HT1080 (cell line): ENCODE data around the gene SUSD6. TPM values are rescaled to one million over a fixed set of nuclear protein-coding genes. Genes with fewer than 3 reads are reported as not detected.
"Not testable (repeated sequence)": the region's sequence is repeated elsewhere in the genome, so short reads cannot be mapped to it uniquely, and the experiment has no call there.

Source experiments
- DNase-seq: peaks from one replicate; pipeline ENCODE4 v3.0.0-alpha.2; 2015; ENCODE audit warnings: low read depth
- total RNA-seq: library from RNA; depleted of rRNA; stranded (reverse); fragments of >200 nt; shearing (Covaris generic); gene quantifications from 2 replicates; pipeline ENCODE4 v1.2.3, GENCODE V29; 2014

SUSD6 gene
- total RNA-seq, 1 experiment from 2014 or later, result 4.3 TPM

DNA sequence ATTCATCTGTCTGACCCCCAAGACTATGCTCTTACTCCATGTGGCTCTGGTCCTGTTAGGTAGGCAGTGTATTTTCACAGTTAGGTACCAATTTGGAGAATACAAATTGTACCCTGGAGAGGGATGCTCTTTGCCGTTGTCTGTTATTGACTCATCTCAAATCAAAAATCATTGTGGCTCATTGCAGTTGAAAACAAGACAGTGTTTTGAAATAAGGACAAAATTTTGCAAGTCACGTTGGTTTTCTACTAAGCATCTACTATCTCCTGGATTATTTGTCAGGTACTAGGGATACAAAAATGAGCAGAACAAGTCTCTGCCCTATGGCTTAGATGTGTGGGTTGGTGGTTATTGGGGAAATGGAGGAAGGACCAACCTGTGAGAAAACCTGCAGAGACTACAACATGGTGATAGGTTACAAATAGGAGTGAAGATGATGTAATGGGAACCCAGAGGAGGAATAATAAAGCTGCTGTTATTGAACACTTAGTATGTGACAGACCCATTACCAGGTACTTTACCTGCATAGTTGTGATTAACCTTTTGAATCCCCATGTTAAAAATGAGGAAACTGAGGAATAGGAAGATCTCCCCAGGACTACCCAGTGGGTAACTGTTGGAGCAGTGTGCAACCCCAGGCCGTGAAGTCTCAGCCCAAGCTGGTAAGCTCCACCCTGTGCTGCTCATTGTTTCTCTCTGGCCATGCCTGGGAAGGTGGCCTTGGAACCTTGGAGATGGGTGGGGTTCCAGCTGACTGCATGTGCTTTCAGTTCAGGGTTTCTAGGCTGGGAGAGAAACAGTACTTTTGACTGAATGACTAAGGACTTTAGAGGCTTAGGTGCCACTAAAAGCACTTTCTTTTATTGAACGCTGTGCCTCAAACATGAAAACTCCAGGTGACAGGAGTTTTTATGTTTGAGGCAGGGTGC lies 82.7 kb downstream of the SUSD6 start:
- no peak for DNase-seq

- peak; percentile 52 for DNase-seq
Measured at GRCh38 chr14:69694730-69695281, 83.4 kb downstream of the SUSD6 start.

DNA sequence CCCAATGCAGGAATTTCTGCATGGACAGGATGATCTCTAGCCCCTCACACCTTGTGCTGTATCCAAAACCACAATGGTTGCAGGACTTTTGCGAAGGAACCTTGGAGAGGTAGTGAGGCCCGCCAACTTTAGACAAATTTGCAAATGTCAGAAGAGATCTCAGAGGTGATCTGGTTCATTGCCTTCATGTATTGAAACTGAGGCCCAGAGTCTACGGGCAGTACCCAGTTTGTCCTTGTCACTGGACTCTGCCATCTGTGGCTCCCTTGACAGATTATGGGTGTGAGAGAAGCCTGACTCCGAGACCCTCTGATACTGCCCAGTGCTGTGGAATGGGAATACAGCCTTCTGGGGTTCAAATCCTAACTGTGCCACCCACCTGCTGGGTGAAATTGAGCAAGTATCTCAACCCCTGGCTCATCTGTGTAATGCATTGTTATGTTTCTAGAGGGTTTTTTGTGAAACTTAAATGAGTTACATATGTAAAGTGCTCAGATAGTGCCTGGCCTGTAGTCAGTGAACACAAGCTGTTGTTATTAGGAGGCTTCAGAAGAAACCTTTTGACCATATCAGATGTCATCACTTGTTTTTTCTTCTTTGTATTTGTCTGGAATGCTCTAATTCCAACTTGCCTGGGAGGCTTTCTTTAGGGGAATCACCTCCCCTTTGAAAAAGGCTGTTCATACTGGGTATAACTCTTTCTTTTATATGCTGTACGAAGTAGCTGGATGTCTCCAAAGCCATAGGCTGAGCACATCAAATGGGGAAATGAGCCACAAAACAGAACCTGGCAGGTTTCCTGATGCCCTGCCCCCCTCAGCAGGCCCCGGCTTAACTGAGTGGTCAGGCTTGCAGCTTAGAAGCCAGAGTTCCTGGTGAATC lies 84.2 kb downstream of the SUSD6 start:
- peak; percentile 27 for DNase-seq

- DNase-seq, result no peak
Measured at GRCh38 chr14:69696204-69696527, 84.8 kb downstream of the SUSD6 start.

DNA sequence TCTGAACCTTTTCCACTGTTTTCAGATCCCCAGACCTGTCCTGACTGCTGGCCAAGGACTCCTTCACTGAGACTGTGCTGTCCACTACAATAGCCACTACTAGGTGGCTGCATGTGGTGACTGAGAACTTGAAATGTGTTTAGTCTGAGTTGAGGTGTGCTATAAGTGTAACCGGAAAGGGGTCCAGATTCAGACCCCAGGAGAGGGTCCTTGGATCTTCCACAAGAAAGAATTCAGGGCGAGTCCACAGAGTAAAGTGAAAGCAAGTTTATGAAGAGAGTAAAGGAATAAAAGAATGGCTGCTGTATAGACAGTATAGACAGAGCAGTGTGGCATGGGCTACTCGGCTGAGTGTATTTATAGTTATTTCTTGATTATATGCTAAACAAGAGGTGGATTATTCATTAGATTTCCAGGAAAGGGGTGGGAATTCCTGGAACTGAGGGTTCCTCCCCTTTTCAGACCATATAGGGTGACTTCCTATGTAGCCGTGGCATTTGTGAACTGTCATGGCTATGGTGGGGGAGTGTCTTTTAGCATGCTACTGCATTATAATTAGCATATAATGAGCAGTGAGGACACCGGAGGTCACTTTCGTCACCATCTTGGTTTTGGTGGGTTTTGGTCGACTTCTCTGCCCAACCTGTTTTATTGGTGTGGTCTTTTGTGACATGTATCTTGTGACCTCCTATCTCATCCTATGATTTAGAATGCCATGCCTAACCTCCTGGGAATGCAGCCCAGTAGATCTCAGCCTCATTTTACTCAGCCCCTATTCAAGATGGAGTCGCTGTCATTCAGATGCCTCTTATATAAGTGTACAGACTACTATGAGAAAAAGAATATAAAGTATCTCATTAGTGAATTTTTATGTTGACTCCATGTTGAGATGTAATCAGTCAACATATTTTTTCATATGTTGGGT lies 85.5 kb downstream of the SUSD6 start:
- DNase-seq, result no peak

DNA sequence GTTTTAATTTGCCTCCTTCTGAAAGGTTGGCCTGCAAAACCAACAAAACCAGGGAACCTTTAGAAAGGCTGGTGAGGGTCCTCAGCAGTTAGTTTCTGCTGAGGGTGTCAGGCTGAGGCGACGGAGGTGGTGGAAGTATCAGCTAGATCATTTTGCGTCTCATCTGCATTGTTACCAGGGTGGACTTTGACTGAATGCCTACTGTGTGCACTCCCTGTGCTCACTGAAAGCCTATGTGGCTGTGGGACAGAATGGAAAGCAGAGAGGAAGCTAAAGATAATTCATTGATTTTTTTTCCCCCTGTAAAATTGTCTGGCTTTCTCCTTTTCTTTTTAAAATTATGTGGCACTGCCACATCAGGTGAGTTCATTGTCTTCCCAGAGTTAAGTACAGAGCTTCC lies 87.2 kb downstream of the SUSD6 start:
- no peak for DNase-seq

GRCh38 chr14:69699243-69699642 lies 87.8 kb downstream of the SUSD6 start:
- DNase-seq, result not testable (repeated sequence)

GRCh38 chr14:69699748-69700303 lies 88.4 kb downstream of the SUSD6 start:
- no peak for DNase-seq

DNA sequence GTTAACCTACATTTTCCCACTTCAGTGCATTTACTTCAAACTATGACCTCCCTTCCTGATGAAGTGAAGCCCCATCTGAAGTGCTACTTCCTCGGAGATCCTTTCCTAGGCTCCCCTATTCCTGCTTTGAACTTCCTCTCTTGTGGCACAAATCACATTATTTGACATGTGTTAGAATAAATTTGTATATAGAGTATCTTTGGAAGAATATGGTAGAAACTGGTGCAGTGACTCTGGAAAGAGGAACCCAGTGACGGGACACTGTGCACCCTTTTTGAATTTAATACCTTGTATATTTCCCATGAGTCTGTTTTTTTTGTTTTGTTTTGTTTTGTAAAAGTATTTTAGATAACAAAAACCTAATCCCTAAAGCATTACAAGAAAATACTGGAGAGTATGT lies 89.2 kb downstream of the SUSD6 start:
- DNase-seq, result no peak

DNA sequence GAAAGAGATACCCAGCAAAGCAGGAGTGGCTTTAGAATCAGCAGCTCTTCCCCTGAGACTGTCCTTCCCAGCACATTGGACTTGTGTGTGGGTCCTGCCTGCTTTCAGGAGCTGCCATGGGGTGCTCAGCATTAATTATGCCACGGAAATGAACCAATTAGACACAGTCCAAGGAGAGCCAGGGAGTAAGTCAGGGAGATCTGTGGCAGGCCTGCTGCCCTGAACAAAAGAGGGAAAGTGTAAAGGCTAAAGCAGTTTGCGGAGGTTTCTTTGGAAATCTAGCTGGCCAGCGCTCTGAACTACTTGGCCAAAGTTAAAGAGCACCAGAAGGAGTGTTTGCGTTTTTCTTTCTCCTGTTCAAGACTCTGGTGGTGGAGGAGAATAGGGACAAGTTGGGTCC lies 89.9 kb downstream of the SUSD6 start:
- DNase-seq, result no peak

DNA sequence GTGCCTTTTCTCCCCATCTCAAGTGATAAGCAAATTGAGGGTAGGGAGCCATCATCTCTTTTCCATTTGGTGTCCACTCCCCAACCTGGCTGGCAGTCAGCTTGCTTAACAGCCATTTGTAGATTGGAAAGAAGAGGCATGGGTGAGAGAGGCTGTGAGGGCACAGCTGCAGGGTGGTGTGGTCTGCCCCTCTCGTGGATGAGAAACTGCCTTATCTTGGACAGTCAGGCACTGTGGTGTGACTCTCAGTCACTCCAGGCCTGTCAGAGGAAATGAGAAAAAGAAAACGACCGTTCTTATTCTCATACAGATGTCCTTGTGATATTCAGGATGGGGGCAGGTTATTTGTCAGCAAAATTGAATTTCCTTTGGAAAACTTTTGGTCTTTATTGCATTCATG lies 90.5 kb downstream of the SUSD6 start:
- no peak for DNase-seq

- no peak for DNase-seq
Measured at GRCh38 chr14:69703047-69704039, 91.9 kb downstream of the SUSD6 start.

DNA sequence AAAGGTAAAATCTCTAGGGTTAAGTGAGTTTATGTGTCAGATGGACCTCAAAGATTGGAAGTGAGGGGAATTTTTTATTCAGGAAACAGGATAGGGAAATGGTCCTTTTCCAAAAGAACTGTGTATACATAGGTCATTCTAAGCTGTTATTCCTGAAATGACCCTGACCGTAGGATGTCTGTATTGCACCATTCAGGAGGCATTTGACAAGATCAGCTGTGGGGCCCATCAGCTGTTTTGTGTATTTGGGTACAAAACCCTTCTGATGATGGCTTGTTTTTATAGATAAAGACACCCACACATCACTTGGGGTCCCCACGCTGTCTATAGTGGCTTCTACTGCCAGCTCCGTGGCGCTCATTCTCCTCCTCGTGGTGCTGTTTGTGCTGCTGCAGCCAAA lies 92.9 kb downstream of the SUSD6 start:
- DNase-seq, result no peak

- DNase-seq, result no peak
Measured at GRCh38 chr14:69705706-69706105, 94.3 kb downstream of the SUSD6 start.

DNA sequence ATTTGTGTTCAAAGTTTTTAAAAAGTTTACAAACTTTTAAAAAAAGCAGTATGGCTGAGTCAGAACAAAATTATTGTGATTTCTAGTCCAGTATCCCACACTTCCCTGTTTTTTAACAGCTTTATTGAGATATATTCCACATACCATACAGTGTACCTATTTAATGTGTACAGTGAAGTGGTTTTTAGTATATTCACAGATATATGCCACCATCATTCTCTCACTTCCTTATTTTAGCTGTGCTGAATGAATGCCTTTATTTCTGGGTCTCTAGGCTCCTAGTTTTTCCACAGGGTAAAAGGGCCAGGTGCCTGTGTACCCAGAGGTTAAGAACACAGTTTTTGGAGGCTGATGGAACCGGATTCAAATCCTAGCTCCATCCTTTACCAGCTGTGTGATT lies 96.7 kb downstream of the SUSD6 start:
- DNase-seq, result no peak

GRCh38 chr14:69708586-69709560 lies 97.5 kb downstream of the SUSD6 start:
- DNase-seq, result peak; percentile 21

DNA sequence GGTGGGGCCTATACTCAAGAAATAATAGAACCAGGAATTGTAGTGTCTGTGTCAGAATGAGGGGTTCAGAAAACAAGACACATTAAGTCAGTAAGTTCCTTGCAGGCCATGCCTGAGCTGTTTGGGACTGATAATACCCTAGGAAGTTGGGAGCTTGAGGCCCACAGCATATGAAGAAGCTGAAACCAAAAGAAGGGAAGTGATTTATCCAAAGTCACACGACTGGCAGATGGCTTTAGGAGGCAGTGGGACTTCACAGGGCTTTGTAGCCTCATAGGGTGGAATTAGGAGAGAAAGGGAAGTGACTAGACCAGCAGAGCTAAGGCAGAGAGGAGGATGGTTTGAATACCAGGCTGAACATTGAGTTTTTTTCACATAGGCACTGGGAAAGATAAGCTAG lies 99.0 kb downstream of the SUSD6 start:
- DNase-seq, result no peak

DNA sequence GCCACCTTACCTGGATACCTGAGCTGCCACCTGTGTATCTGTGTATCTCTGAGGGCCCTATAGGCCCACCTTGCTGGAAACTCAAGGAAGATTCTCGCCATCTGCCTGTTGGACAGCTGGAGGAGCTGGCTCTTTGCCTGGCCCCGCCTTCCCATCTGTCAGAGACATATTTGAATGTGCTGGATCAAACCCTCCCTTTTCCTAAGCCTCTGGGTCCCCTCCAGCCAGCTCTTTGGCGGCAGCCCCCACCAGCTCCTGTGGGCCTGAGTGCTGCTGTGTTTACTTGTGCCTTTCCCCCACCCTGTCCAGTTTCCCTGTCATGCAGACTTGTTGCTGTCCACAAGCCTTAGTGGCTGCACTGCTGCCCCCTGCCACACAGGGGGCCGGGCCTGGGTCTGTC lies 99.7 kb downstream of the SUSD6 start:
- DNase-seq, result no peak
